Prostate gland (tissue), 2 donors: ENCODE measurements around the gene KDM4C.

Experiments used
- POLR2A ChIP-seq: fragments of 450-650 bp; IDR thresholded peaks from one replicate; pipeline ENCODE4 v1.6.1; 2016; ENCODE audit warnings: antibody characterized with exemption, mild to moderate bottlenecking
- POLR2AphosphoS5 ChIP-seq: sonication (generic); formaldehyde crosslinking; IDR thresholded peaks from one replicate; pipeline ENCODE4 v1.6.1; 2017; ENCODE audit warnings: antibody characterized with exemption
- TF ChIP-seq, protein P1 (sequence below), 4 experiments: fragments of 200-600 bp in 2 of 4; fragments of 450-650 bp in 2 of 4; sonication (generic) in 2 of 4; IDR thresholded peaks; 1 replicate in 3 of 4; 2 replicates in 1 of 4; pipeline ENCODE4 v1.5.1; 2016 to 2019; ENCODE audit warnings: antibody characterized with exemption in 4 of 4, mild to moderate bottlenecking in 2 of 4, moderate library complexity in 2 of 4

DNA sequence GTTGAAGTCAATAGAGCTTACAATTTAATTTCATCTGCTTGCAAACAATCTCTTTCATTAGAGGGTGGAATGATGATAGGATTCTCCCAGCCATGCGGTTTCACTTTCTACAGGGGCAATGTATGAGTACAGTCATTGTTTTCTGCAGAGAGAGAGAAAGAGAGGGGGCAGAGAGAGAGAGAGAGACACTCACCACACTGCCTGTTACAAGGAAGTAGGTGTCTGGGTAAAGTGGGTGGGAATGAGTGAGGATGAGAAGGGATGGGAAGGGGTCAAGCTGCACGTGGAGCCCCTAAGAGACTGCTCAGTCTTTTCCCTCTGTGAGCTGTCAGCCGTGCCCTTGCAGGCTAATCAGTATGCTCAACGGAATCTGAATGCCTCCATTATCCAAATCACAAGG lies 454.3 kb downstream of the KDM4C start:
- TF ChIP-seq POLR2A: no peak
- TF ChIP-seq, protein P1, sequence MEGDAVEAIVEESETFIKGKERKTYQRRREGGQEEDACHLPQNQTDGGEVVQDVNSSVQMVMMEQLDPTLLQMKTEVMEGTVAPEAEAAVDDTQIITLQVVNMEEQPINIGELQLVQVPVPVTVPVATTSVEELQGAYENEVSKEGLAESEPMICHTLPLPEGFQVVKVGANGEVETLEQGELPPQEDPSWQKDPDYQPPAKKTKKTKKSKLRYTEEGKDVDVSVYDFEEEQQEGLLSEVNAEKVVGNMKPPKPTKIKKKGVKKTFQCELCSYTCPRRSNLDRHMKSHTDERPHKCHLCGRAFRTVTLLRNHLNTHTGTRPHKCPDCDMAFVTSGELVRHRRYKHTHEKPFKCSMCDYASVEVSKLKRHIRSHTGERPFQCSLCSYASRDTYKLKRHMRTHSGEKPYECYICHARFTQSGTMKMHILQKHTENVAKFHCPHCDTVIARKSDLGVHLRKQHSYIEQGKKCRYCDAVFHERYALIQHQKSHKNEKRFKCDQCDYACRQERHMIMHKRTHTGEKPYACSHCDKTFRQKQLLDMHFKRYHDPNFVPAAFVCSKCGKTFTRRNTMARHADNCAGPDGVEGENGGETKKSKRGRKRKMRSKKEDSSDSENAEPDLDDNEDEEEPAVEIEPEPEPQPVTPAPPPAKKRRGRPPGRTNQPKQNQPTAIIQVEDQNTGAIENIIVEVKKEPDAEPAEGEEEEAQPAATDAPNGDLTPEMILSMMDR (IDR thresholded peaks at IDR 0.05): no peak
- no peak for TF ChIP-seq POLR2AphosphoS5
